SHP77 (cell line): ENCODE measurements around the gene ABO.
"Not testable (repeated sequence)": the region's sequence is repeated elsewhere in the genome, so short reads cannot be mapped to it uniquely, and the experiment has no call there.

ENCODE experiments used
- DNase-seq, 2 experiments: peaks; one replicate each; lab custom pipeline; 2025; lab: John Stamatoyannopoulos, UW

ABO gene

GRCh38 chr9:133225171-133226011 is 49.6 kb downstream of the ABO start:
- no peak for DNase-seq

- DNase-seq = no peak
These were observed 50.2 kb downstream of the ABO start for GRCh38 chr9:133224762-133225161.

GRCh38 chr9:133223159-133223756 is 51.7 kb downstream of the ABO start:
- DNase-seq = not testable (repeated sequence)

GRCh38 chr9:133221994-133222393 is 53.0 kb downstream of the ABO start:
- not testable (repeated sequence) for DNase-seq

- no peak for DNase-seq
These were observed 53.7 kb downstream of the ABO start for GRCh38 chr9:133221177-133221809.

- not testable (repeated sequence) for DNase-seq
These were observed 56.7 kb downstream of the ABO start for GRCh38 chr9:133218049-133218975.

- DNase-seq = not testable (repeated sequence)
These were observed 57.5 kb downstream of the ABO start for GRCh38 chr9:133217333-133217988.

GRCh38 chr9:133214276-133214675 is 60.7 kb downstream of the ABO start:
- DNase-seq = not testable (repeated sequence)

- no peak for DNase-seq
These were observed 64.4 kb downstream of the ABO start for GRCh38 chr9:133210609-133211008.

GRCh38 chr9:133210202-133210532 is 64.8 kb downstream of the ABO start:
- DNase-seq = no peak

GRCh38 chr9:133209327-133210201 is 65.4 kb downstream of the ABO start:
- not testable (repeated sequence) for DNase-seq

GRCh38 chr9:133208880-133209300 is 66.1 kb downstream of the ABO start, which contains the start of gene OBP2B:
TSS of gene OBP2B (minus strand) at chr9:133209250. CDS start at chr9:133209199, 51 bp downstream.
- DNase-seq = not testable (repeated sequence)

GRCh38 chr9:133208171-133208879 is 66.7 kb downstream of the ABO start:
- DNase-seq = not testable (repeated sequence)

GRCh38 chr9:133207540-133208170 is 67.3 kb downstream of the ABO start:
- no peak for DNase-seq

GRCh38 chr9:133207021-133207531 is 67.9 kb downstream of the ABO start:
- DNase-seq = no peak

- DNase-seq = no peak
These were observed 68.7 kb downstream of the ABO start for GRCh38 chr9:133205996-133206931.

GRCh38 chr9:133205481-133205887 is 69.5 kb downstream of the ABO start:
- not testable (repeated sequence) for DNase-seq
